ENCODE measurements around the gene PARN. TPM values are rescaled to one million over a fixed set of nuclear protein-coding genes. Genes with fewer than 3 reads are reported as not detected.

PARN gene
- total RNA-seq, 1 experiment from 2014 or later = 57.8 TPM

DNA sequence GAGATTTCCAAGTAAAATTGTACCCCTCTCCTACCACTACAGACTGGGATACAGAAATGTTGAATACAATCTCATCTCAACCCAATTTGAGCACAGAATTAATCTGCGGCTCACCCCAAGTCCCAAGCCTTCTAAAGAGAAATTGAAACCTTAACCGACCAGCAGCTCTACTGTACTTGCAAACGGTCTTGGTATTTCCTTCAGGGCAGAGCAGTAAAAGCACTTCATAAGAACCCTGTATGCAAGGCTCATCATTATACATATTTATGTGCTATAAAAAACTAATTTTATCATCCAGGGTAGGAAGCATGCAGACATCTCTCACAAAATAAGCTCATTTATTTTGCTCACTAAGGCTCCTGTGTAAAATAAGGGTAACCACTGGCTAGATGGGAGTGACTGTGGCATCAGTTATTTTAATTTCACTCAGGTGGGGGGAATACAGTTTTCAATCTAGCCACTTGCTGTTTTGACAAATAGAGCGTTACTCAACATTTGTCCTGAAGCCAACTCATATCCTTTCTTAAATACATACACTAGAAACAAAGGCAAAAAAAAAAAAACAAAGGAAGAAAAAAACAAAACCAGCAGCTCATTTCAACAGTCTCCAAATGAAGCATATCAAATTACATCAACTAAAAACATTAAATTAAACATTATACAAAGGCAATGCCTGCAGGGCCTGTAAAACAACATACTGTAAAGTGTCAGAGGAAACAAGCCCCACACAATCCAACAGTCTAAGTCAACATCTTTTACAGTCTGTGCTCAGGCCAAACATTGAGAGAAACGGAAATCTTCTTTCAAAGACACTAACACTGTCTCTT lies 65.0 kb downstream of the PARN start:
- no peak for DNase-seq (ENCODE audit: low read depth, low spot score)
- intact Hi-C loops (cut with micrococcal nuclease; ENCODE audit: unreplicated experiment) (no loop called here), in situ Hi-C loops (cut with HindIII; ENCODE audit: low pct_unique_long_range_greater_than_20kb, low sequenced_read_pairs) (no loop called here)
- TF ChIP-seq SIN3A (IDR thresholded peaks at IDR 0.05; ENCODE audit: borderline replicate concordance, insufficient read depth, low read depth, low read length) (no peak), POLR2AphosphoS5 (IDR thresholded peaks at IDR 0.05; ENCODE audit: low read depth, low read length) (no peak), REST (IDR thresholded peaks at IDR 0.05; ENCODE audit: insufficient read depth in 1 of 2, low read depth in 2 of 2, low read length in 1 of 2) (no peak), TCF7L2 (IDR thresholded peaks at IDR 0.05; ENCODE audit: low read depth, low read length) (no peak)
- TF ChIP-seq, protein P1, sequence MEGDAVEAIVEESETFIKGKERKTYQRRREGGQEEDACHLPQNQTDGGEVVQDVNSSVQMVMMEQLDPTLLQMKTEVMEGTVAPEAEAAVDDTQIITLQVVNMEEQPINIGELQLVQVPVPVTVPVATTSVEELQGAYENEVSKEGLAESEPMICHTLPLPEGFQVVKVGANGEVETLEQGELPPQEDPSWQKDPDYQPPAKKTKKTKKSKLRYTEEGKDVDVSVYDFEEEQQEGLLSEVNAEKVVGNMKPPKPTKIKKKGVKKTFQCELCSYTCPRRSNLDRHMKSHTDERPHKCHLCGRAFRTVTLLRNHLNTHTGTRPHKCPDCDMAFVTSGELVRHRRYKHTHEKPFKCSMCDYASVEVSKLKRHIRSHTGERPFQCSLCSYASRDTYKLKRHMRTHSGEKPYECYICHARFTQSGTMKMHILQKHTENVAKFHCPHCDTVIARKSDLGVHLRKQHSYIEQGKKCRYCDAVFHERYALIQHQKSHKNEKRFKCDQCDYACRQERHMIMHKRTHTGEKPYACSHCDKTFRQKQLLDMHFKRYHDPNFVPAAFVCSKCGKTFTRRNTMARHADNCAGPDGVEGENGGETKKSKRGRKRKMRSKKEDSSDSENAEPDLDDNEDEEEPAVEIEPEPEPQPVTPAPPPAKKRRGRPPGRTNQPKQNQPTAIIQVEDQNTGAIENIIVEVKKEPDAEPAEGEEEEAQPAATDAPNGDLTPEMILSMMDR (IDR thresholded peaks at IDR 0.05) = no peak
- Histone ChIP-seq H3K4me3 (ENCODE audit: low read depth in 2 of 2, low read length in 2 of 2) (no peak overlapping the region), H3K4me1 (ENCODE audit: control insufficient read depth, insufficient read depth, low read length) (peaks cover 19% of the 10 kb centered on the region; the same call in 1 of the 2 replicates), H3K36me3 (ENCODE audit: control insufficient read depth, insufficient read depth, low read length) (no peaks in the 10 kb centered on the region), H3K9me3 (ENCODE audit: control insufficient read depth, insufficient read depth, low read depth, low read length) (no peaks in the 10 kb centered on the region), H3K27me3 (ENCODE audit: control insufficient read depth, insufficient read depth, low read length) (no peaks in the 10 kb centered on the region), H3K27ac (ENCODE audit: low read length) (no peak overlapping the region; the same call in 1 of the 2 replicates)
- ChIA-PET POLR2A (no interaction called here), CTCF (no interaction called here)
- peak; percentile 74 for ATAC-seq
- no TSS peak for BruUV-seq (replicated peaks)

DNA sequence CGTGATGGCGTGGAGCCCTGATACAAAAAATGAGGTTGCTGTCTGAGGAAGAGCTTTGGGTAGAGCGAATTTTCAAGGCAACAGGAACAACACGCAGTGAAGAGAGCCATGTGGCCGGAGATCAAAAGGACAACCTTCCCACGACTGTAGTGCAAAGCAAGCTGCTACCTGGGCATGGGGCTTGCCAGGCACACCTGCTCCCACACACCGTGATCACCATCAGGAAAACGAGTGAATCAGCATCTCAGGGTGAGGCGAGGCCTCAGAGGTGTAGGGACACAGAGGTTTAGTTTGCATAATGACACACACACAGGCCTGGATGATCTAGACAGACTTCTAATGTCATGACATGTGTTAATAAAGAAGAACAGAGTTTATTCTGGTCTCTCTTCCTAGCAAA lies 65.7 kb downstream of the PARN start:
- BruUV-seq (replicated peaks) = no TSS peak
- ATAC-seq (no peak), DNase-seq (ENCODE audit: low read depth, low spot score) (no peak)
- Histone ChIP-seq H3K27ac (ENCODE audit: low read length) (no peak overlapping the region), H3K36me3 (ENCODE audit: control insufficient read depth, insufficient read depth, low read length) (no peaks in the 10 kb centered on the region), H3K4me1 (ENCODE audit: control insufficient read depth, insufficient read depth, low read length) (peaks cover 19% of the 10 kb centered on the region; the same call in 1 of the 2 replicates), H3K9me3 (ENCODE audit: control insufficient read depth, insufficient read depth, low read depth, low read length) (no peaks in the 10 kb centered on the region), H3K4me3 (ENCODE audit: low read depth in 2 of 2, low read length in 2 of 2) (no peak overlapping the region), H3K27me3 (ENCODE audit: control insufficient read depth, insufficient read depth, low read length) (no peaks in the 10 kb centered on the region)
- TF ChIP-seq, protein P1 (IDR thresholded peaks at IDR 0.05) = no peak
- TF ChIP-seq POLR2AphosphoS5 (IDR thresholded peaks at IDR 0.05; ENCODE audit: low read depth, low read length) = no peak
- TF ChIP-seq TCF7L2 (IDR thresholded peaks at IDR 0.05; ENCODE audit: low read depth, low read length) = no peak
- TF ChIP-seq REST (IDR thresholded peaks at IDR 0.05; ENCODE audit: insufficient read depth in 1 of 2, low read depth in 2 of 2, low read length in 1 of 2) = no peak
- TF ChIP-seq SIN3A (IDR thresholded peaks at IDR 0.05; ENCODE audit: borderline replicate concordance, insufficient read depth, low read depth, low read length) = no peak
- intact Hi-C loops (cut with micrococcal nuclease; ENCODE audit: unreplicated experiment) = no loop called here
- CTCF ChIA-PET = no interaction called here
- POLR2A ChIA-PET = interaction anchor here (0.6 kb wide), 1 partner anchor 103 kb away, joined by 4 read pairs; no protein-coding TSS in a partner anchor
- in situ Hi-C loops (cut with HindIII; ENCODE audit: low pct_unique_long_range_greater_than_20kb, low sequenced_read_pairs) = no loop called here
